HS-27A (cell line): ENCODE data around the gene ADAMTS4.
"Not testable (repeated sequence)": the region's sequence is repeated elsewhere in the genome, so short reads cannot be mapped to it uniquely, and the experiment has no call there.

Experiments
- DNase-seq: peaks from one replicate; pipeline ENCODE4 v3.0.0-alpha.2; 2012; ENCODE audit warnings: low read depth, missing footprints

Gene ADAMTS4, protein sequence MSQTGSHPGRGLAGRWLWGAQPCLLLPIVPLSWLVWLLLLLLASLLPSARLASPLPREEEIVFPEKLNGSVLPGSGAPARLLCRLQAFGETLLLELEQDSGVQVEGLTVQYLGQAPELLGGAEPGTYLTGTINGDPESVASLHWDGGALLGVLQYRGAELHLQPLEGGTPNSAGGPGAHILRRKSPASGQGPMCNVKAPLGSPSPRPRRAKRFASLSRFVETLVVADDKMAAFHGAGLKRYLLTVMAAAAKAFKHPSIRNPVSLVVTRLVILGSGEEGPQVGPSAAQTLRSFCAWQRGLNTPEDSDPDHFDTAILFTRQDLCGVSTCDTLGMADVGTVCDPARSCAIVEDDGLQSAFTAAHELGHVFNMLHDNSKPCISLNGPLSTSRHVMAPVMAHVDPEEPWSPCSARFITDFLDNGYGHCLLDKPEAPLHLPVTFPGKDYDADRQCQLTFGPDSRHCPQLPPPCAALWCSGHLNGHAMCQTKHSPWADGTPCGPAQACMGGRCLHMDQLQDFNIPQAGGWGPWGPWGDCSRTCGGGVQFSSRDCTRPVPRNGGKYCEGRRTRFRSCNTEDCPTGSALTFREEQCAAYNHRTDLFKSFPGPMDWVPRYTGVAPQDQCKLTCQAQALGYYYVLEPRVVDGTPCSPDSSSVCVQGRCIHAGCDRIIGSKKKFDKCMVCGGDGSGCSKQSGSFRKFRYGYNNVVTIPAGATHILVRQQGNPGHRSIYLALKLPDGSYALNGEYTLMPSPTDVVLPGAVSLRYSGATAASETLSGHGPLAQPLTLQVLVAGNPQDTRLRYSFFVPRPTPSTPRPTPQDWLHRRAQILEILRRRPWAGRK

DNA sequence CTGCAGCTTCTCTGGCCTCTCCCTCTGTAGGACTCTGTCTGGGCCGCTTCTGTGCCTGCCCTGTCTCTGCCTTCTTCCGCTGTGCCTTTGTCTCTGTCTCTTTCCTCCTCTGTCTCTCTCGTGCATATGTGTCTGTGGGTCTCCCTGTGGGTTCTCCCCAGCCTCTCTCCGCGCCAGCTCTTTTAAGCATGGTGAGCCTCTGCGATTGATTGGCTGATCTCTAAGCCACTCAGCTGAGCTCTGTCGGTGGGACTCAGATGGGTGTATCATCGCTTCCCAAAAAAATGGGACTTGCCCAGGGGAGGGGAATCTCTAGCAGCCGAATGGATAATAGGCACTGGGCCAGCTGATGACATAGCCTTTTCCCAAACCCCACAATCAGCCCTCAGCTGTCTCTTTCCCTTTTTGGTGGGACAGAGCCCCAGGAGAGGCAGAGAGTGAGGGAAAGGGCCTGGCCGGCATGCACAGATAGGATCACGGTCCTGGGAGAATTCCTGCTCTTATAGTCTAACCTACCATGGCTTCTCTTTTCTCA is at the start of gene ADAMTS4:
Gene ADAMTS4 (minus strand): TSS at position 158 of the 535 bp plus-strand sequence. CDS start 427 bp downstream, outside the sequence.
- DNase-seq = no peak

DNA sequence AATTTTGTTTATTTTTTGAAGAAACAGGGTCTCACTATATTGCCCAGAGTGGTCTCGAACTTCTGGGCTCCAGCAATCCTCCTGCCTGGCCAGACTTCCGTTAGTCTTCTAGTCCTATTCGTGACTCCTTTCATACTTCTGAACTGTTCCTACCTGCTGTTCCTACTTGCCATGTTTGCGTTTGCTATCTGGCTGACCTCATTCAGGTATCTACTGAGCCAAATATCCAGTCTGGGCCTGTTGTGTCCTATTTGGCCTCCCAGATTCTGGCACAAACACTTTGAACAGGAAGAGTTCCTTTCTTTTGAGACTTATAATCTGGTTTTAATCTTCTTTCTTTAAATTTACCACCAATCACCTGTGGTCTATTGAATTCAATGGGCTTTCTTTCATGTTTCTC is 46.0 kb upstream of the ADAMTS4 start:
- DNase-seq = no peak

DNA sequence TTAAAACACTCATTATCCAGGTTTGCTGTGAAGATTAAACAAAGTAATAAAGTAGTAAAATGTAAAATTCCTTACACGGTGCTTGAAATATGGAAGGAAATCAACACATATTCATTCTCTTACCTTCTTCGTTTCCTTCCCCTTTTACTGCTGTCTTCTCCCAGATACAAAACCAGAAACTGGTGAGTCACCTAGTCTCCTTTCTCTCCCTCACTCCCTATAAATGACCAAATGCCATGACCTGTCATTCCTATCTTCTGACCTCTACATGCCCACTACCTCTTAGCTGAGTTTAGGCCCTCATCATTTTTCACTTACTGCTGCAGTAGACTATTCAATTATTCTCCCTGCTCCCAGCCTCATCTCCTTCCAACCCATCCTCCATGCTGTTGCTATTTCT is 43.5 kb upstream of the ADAMTS4 start:
- DNase-seq = no peak

DNA sequence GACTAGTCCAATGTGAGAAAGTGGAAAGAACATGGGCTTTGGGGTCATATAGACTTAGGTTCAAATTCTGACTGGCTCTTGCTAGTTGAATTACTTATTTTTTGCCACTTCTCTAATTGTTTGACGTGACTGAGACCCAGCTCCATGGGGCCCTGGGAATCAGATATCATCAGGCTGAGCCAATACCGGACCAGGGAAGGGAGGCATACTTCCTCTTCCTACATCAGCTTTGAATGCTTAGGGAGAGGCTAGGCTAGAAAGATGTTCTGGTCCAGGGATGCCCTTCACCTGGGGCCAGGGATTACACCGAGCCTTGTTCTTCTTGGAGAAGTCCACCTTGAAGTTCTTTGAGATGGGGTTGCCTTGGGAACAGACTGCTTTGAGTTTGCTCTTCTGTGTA is 42.8 kb upstream of the ADAMTS4 start:
- no peak for DNase-seq

DNA sequence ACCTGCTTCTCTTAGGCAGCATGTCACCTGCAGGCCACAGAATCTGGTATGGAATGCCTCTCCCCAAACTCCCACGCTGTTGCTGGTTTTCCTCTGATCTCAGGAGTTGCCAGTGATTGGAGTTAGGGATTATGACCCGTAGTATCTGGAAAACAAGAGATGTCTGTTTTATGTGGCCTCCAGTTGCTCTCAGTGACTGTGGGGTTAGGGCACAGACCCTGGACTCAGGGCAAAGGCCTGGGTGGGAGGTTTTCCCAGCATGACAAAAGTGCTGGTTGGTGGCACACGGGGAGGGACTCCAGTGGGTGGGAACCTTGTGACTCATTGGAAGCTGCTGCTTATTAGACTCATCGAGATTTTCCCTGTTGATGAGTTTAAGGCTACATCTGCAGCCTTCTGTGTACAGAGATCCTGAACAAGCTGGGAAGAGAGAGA is 39.2 kb upstream of the ADAMTS4 start, which contains the start of gene NR1I3:
Gene NR1I3 (minus strand): TSS at position 165 of the 435 bp plus-strand sequence. CDS start 1,638 bp downstream, outside the sequence.
- no peak for DNase-seq

DNA sequence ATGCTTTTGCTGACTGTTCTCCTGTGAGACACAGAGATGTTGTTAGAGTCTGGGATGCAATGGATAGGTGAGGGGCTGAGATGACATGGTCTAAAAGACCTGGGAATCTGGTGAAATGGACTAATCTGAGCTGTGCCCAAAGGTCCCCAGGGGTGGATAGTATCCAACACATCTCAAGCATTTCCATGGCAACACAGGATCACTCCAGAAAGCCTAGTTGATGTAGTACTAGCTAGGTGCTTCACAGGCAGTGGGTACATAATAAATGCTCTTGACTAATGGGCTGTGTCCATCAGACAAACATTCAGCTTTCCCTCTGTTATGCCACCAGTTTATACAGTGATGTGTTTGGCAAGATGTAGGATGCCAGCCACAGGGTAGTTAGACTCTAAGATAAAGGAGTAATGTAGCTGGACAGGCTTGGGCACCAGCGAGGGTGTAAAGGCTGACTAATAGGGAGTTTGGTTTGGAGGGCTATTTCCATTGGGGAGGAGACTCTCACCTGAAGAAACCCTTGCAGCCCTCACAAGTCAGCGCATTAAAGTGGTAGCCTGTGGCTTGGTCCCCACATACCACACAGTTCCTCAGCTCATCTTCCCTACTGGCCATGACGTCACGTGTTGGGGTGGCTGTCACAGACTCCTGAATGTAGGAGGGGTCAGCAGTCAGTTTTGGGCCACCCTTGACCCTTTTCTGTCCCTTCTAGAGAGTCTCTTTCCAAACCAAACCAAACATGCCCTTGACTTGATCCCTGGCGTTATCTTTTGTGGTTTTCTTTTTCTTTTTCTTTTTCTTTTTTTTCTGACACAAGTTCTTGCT is 37.3 kb upstream of the ADAMTS4 start:
- no peak for DNase-seq

DNA sequence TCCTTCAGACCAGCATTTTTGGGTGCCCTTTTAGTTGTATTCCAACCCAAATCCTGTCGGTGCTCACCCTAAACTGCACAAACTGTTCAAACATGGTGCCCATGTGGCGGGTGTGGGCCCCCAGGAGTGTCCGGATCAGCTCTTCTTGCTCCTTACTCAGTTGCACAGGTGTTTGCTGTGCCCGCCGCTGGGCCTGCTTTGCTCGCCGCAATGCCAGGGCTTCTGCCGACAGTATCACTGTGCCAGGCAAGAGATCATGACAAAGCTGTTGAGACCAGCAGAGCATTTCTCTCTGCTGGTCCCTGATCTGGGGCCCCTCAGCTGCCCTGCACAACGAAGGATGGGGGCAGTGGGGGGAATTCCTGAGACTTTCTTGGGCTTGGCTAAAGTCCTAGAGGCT is 34.2 kb upstream of the ADAMTS4 start:
- DNase-seq = no peak

DNA sequence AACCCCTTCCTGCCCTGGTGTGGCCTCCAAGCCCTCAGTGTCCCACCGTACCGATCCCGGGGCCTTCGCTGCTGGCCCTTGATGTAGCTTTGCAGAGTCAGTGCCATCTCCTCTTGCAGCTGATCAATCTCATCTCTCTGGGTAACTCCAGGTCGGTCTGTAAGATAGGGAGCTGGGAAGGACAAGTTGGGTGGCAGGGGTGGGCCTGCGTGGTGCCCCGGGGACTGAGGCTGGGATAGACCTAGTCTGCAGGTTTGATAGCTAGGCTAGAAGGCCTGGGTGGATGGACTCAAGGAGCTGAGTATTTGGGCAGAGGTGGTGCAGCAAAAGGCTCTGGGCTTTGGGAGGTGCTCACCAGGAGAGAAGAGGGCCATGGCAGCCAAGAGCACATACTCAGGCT is 31.9 kb upstream of the ADAMTS4 start:
- no peak for DNase-seq

DNA sequence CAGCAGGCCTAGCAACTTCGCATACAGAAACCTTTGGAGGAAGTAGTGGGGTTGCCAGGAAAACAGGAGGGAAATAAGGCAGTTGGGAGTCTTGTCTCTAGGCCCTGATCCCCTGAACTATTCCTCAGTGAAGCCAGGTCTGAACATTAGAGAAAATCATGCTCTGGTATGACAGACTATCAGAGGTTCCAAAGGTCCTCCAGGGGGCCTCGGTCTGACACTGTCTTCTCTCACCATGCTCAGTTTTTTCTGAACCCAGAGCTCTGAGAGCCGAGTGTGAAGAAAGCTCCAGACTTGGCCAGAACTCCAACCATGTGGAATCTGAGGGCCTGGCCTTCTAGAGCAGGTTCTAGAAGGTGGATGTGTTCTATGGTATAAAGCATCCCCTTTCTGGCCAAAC is 31.0 kb upstream of the ADAMTS4 start:
- no peak for DNase-seq

DNA sequence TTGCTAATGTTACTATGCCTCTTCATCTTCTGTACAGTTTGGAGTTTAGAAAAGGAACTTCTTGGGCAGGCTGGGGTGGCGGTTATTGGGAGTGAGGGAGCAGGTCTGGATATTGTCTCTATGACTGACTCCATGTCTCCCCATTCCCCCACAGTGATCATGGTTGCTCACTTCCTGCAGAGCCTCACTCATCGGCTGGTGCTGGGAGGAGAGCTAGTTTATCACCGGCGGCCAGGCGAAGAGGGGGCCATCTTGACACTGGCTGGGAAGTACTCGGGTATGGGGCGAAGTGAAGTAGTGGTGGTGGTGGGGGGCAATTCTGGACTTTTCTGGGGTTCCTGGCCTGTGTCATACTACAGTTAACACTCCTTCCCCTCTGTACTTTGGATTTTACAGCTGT is 29.2 kb upstream of the ADAMTS4 start:
- no peak for DNase-seq

DNA sequence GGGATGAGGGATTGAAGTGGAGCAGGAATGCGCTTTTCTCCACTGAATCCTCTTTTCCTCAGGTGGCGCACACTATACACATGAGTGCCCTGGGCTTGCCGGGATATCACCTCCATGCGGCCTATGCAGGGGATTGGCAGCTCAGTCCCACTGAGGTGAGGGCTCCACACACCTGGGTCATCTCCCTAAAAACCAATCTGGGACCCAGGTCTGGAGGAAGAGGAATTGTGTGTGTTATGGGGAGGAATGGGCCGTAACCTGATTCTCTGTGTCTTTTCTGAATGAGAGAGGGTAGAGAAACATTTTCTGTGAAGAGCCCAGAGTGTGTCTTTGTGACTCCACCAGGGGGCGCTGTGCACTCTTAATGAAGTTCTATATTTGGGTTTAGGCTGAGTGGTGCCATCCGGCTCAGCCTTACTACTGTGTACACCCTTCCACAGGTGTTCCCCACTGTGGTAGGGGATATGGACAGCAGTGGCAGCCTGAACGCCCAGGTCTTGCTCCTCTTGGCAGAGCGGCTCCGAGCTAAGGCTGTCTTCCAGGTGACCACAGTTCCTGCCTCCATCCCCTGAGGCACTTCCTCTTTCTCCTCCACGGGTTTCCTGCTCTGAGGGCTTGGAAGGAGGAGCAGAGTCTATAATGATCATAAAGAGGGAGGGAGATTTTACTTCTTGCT is 28.5 kb upstream of the ADAMTS4 start:
- DNase-seq = no peak

DNA sequence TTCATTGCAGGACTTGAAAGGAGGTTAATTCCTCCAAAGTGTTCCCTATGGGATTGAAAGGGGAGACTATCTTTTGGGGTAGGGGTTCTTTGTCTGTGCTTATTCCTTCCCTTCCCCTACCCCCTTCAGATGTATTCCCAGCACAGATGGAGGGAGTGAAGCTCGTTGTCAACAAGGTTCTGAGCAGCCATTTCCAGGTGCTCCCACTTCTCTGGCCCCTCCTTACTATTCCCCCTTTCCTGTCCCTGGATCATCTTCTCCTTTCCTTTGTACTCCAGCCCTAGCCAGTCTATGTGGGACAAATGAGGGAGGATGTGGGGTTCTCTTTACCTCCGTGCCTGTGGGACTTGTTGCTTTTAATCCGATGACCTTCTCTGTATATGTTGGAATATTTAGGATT is 27.9 kb upstream of the ADAMTS4 start:
- DNase-seq = no peak

DNA sequence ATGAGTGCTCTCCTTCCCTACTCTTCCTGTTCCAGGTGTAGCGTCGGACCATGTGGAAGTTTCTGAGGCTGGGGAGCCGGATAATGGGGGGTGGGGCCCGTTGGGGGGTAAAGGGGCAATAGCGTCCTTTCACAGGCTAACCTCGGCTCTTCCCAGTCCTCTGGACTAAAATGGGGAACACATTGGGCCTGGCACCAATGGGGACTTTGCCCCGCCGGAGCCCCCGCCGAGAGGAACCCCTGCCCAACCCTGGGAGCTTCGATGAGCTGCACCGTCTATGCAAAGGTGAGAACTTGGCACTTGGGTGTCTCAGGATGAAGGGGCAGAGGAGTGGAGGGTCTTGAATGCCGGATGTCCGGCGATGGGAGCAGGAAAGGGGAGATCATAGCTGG is 27.5 kb upstream of the ADAMTS4 start:
- no peak for DNase-seq

DNA sequence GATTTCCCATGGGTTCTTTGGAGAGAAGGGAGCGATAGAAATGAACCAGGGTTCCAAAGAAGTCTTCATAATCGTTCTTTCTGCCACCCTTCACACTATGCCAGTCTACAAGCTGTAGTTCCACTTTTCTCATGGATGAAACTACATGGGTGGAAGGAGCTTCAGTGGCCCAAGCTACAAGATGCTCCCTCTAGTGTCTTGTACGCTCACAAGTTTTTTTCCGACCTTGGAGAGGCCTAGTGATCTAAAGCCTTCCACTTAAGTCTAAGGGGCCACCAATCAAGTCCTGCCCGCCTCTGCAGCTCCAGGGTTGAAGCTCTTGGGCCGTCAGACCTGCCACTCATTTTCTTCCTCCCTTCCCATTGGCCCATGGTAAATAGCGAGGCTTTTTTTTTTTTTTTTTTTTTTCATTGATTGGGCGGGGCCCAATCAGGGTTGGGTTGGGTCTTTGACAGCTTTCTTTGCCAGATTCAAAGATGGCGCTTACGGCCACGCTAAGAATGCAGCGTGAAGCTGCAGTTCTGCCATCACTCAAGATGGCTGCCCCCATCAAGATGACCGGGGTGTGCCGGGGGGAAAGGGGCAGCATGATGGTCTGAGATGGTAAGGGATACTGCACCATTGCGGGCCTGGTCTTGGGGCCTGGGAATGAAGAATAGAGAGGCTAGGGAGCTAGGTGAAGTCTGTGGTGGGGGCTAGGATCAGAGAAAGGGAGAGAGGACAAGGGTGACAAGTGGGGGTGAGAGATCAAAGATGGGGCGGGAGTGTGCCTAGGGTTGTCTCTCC is 26.9 kb upstream of the ADAMTS4 start, which contains the start of gene TOMM40L:
Gene TOMM40L (plus strand): TSS at position 527 of the 786 bp plus-strand sequence. CDS start 430 bp downstream, outside the sequence.
- peak; percentile 96 for DNase-seq

DNA sequence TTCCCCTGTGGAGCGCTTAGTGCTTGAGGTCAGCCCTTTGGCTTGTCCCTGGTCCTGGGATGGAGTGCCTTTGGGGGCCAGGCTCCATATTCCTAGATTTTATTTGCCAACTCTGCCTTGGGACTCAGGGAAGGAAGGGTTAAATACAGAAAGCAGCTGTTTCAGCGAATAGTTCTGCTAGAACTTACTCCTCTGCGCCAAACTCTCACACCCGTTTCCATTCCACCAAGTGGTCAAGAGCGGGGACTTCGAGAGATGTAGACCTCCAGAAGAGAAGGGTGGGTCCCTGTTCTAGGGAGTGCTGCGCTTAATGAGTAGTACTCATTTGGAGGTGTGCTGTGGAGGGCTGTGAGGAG is 26.3 kb upstream of the ADAMTS4 start:
- DNase-seq = no peak

DNA sequence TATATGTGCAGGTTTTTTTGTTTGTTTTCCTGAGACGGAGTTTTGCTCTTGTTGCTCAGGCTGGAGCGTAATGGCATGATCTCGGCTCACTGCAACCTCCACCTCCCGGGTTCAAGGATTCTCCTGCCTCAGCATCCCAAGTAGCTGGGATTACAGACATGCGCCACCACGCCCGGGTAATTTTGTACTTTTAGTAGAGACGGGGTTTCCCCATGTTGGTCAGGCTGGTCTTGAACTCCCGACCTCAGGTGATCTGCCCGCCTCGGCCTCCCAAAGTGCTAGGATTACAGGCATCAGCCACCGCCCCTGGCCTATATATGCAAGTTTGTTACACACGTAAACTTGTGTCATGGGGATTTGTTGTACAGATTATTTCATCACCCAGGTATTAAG is 25.8 kb upstream of the ADAMTS4 start:
- not testable (repeated sequence) for DNase-seq

DNA sequence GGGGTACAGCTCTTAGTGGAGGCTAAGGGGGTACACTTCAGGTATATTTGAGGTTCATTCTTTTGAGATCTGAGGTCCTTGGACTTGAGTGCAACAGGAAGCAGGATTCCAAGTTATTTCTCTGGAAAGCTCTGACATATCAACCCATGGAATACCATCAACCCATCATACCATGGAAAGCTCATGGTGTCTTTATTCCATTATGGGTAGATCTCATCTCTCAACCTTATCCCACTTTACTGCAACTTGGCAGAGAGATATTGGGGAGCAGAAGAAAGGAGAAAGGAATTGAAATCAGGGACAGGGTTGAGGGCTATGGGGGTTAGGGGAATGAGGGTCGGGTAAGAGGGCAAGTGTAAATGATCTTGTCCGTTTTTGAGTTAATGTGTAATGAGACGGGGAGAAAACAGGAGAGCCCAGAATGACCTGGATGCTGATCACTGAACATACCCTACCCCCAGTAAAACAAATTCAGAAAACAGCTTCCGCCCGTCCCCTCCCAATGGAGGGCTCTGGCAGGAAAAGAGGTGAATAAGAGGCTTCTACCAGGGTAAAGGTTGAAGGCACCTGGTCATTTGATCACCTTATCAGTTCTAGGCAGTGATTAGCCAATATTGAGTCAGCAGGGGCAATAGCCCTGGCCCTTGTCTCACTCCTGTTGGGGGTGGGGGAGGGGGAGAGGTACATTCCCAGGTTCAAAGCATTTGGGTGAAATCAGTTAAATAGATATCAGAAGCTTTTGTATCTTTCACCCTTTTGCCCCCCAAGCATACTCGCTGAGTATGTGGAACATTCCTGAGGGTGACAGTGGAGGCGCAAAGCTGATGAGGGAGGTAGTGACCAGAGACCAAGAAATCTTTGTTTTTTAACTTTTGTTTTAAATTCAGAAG is 25.2 kb upstream of the ADAMTS4 start:
- no peak for DNase-seq

DNA sequence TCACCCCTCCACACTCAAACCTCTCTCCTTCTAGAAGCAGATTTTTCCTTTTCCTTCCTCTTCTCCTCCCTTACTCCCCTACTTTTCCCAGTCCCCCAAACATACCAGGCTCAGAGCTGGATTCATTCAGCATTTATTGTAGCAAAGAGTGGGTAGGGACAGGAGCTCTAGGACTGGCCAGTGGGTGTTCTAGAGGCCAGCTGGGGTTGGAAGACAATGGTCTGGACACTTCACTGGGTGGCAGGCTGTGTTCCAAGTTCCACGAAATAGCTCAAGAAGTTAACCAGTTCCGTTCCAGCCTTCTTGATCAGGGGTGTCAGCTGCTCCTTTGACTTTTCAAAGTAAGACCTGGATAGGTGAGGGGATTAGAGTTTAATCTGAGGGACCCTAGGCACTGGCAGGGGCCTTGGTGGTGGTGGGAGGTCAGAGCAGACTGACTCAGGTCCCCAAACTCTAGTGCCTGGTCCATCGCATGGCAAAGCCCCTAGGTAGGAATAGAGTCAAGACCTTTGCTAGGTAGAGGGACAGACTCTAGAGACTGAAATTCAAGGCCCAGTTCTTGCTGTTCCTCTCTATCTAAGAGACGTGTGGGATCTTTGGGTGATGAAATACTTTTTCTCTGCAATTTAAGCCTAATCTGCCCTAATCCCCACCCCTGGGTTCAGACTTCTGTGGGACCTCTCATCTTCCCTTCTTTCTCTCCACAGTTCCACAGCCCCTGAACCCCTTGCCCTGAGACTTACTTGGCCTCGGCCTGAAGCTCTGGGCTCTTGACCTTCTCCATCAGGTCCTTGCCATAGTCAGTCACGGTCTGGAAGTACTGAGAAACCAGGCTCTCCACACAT is 23.5 kb upstream of the ADAMTS4 start:
- no peak for DNase-seq
